CD4-positive, alpha-beta T cell treated with Interleukin-4 for 1 hour (primary cell): ENCODE data around the gene LDLRAD4.
"Not testable (repeated sequence)": the region's sequence is repeated elsewhere in the genome, so short reads cannot be mapped to it uniquely, and the experiment has no call there.

Experiments
- DNase-seq, 2 donors: peaks; one replicate each; pipeline ENCODE4 v3.0.0-alpha.2; 2020 to 2022

Gene LDLRAD4

GRCh38 chr18:13253786-13254688, 35.5 kb downstream of the LDLRAD4 start:
- peak in 1 of 2 donors; percentile 4 for DNase-seq

GRCh38 chr18:13254971-13255927, 36.7 kb downstream of the LDLRAD4 start:
- peak in 1 of 2 donors; percentile 2 for DNase-seq

- DNase-seq, result no peak
Measured at GRCh38 chr18:13256444-13257305, 38.1 kb downstream of the LDLRAD4 start.

GRCh38 chr18:13257361-13257980, 38.9 kb downstream of the LDLRAD4 start:
- no peak for DNase-seq

- DNase-seq, result no peak
Measured at GRCh38 chr18:13258921-13259320, 40.4 kb downstream of the LDLRAD4 start.

- DNase-seq, result no peak
Measured at GRCh38 chr18:13259701-13260100, 41.1 kb downstream of the LDLRAD4 start.

- no peak for DNase-seq
Measured at GRCh38 chr18:13260197-13260934, 41.8 kb downstream of the LDLRAD4 start.

GRCh38 chr18:13260935-13261640, 42.5 kb downstream of the LDLRAD4 start:
- no peak for DNase-seq

GRCh38 chr18:13261661-13262357, 43.2 kb downstream of the LDLRAD4 start:
- no peak for DNase-seq

- not testable (repeated sequence) for DNase-seq
Measured at GRCh38 chr18:13262358-13262680, 43.8 kb downstream of the LDLRAD4 start.

GRCh38 chr18:13262839-13263691, 44.5 kb downstream of the LDLRAD4 start:
- no peak for DNase-seq

- DNase-seq, result no peak
Measured at GRCh38 chr18:13264091-13265007, 45.8 kb downstream of the LDLRAD4 start.

GRCh38 chr18:13265008-13265910, 46.7 kb downstream of the LDLRAD4 start:
- DNase-seq, result peak in 1 of 2 donors; percentile 28

- no peak for DNase-seq
Measured at GRCh38 chr18:13265911-13266217, 47.3 kb downstream of the LDLRAD4 start.

GRCh38 chr18:13266218-13267100, 47.9 kb downstream of the LDLRAD4 start:
- peak in 1 of 2 donors; percentile 33 for DNase-seq

GRCh38 chr18:13267431-13267873, 48.9 kb downstream of the LDLRAD4 start:
- DNase-seq, result no peak
